ENCODE measurements around the gene GPI.

GRCh38 chr19:34359140-34359953, 5.6 kb upstream of the GPI start:
- TF ChIP-seq EZH2 (IDR thresholded peaks at IDR 0.05), result no peak
- peak; percentile 55; the same call in 1 of the 2 replicates for TF ChIP-seq POLR2AphosphoS5 (IDR thresholded peaks at IDR 0.05; ENCODE audit: borderline replicate concordance, low read depth, low read length)
- TF ChIP-seq FOXP2 (optimal IDR thresholded peaks at IDR 0.05; ENCODE audit: control extremely low read depth, extremely low read length, insufficient read depth), result no peak
